ENCODE results near the gene GJC2.
"Not testable (repeated sequence)": the region's sequence is repeated elsewhere in the genome, so short reads cannot be mapped to it uniquely, and the experiment has no call there.

Gene GJC2

GRCh38 chr1:228170666-228171065 lies 20.9 kb downstream of the GJC2 start:
- DNase-seq (ENCODE audit: insufficient read length, low spot score) (no peak), FAIRE-seq (no peak)

DNA sequence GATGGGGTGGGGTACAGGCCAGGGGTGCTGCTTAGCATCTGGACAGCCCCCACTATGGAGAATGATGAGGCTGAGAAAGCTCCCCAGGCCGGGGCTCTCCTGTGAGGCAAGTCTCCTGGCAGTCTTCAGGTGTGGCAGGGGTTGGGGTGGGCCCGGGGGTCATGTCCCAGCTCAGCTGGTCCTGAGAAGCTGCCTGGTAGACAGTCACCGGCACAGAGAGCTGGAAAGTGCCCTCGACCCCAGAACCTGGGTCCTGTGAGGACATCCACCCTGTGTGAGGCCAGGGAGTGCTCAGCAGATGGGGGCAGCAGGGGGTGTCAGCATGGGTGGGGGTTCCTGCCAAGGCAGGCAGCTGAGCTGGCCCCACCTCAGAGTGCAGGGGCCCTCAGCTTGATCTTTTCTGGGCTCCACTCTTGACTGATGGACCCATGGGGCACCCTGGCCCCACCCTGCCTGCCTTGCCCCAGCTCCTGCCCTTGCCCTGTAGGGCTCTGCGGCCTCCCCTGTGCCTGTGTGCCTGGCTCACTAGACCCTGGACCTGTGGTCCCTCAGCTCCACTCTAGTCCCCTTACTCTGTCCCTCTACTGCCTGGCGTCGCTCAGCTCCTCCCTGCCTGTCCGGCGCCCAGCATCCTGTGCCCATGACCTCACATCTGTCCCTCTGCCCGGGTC lies 21.6 kb downstream of the GJC2 start:
- no peak for FAIRE-seq
- DNase-seq (ENCODE audit: insufficient read length, low spot score), result no peak

DNA sequence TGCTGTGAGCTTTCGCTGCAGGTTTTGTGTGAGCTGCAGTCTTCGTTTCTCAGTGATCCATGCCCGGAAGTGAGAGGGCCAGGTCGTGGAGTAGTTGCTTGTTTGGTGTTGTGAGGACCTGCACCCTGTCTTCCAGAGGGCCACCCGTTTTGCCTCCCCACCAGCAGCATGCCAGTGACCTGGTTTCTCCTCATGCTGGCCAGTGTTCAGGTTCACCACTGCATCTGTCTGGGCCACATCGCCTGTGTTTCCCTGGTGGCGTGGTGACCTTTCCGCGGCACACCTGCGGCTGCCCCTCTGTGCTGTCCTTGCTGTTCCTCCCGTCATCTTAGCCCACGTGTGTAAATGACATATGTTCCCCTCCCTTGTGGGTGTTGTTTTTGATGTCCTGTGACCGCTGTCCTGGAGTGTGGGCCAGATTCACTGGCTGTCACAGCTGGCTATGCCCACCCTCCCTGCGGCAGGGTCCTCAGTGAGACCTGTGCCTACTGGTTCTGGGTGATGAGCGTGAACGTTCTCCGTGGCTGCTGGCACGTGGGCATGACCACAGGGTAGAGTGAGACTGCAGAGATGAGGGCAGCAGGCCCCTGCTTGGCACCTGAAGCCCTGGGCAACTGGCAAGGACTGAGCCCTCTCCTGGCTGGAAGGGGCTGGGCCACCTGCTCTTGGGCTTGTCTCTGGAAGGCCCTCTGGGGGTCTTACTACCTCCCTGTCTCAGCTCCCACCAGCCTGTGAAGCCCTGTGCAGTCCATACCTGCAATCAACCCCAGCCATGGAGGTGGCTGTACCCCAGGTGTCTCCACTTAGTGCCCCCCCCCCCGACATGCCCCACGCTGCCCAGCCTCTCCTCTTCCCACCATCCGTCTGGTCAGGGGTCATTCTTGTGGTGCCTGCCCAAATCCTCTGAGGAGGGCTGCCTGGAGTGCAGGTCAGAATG lies 23.1 kb downstream of the GJC2 start:
- FAIRE-seq (no peak), DNase-seq (ENCODE audit: insufficient read length, low spot score) (no peak)

DNA sequence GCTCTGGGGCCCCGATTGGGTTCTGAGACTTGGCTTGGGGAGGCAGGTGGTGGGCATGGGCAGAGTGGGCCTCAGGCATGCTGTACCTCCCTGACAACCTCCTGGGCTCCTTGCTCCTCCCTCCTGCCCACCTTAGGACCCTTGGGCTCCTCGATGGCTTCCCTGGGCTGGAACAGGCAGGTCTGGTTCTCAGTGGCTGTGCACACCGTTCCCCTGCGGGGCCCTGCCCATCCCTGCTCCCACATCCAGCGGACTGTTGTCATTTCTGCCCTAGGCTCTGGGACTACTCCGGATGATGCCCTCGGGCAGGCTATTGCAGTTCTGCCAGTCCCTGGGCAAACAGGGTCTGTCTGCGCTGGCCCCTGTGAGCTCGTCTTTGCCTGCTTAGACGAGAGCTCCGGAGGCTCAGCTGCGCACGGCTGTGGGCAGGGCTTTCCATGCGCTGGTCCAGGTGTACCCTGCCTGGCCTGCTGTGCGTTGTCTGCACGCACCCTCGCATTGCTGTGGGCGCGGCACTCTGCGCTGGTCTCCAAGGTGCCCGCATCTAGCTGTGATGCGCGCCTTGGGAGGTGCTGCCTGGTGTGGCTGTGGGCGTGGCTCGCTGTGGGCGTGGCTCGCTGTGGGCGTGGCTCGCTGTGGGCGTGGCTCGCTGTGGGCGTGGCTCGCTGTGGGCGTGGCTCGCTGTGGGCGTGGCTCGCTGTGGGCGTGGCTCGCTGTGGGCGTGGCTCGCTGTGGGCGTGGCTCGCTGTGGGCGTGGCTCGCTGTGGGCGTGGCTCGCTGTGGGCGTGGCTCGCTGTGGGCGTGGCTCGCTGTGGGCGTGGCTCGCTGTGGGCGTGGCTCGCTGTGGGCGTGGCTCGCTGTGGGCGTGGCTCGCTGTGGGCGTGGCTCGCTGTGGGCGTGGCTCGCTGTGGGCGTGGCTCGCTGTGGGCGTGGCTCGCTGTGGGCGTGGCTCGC lies 24.1 kb downstream of the GJC2 start:
- FAIRE-seq, result peak; percentile 67

DNA sequence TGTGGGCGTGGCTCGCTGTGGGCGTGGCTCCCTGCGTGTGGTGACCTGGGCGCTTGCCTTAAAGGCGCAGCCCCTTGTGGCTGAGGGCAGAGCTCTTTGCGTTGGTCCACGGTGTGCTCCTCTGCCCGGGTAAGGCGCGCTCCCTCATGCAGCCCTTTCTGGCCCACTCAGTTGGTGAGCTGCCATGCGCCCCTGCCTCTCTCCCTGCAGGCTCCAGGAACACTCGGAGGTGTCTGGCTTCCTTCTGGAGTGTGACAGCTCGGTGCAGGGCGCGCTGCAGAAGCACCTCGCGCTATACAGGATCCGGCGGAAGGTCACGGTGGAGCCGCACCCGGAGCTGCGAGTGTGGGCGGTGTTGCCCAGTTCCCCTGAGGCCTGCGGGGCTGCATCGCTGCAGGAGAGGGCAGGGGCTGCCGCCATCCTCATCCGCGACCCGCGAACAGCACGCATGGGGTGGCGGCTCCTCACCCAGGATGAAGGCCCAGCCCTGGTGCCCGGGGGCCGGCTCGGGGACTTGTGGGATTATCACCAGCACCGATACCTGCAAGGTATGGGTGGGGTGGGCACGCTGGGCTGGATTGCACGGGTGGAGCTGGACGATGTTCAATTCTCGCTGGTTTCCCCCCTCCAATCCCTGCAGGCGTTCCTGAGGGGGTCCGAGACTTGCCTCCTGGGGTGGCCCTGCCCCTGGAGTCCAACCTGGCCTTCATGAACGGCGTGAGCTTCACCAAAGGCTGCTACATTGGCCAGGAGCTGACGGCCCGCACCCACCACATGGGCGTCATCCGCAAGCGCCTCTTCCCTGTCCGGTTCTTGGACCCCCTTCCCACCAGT lies 25.0 kb downstream of the GJC2 start:
- DNase-seq (ENCODE audit: insufficient read length, low spot score) (no peak), FAIRE-seq (no peak)

More for the DNA sequence above, 24.1 kb downstream of the GJC2 start:
- DNase-seq (ENCODE audit: insufficient read length, low spot score), result not testable (repeated sequence)

DNA sequence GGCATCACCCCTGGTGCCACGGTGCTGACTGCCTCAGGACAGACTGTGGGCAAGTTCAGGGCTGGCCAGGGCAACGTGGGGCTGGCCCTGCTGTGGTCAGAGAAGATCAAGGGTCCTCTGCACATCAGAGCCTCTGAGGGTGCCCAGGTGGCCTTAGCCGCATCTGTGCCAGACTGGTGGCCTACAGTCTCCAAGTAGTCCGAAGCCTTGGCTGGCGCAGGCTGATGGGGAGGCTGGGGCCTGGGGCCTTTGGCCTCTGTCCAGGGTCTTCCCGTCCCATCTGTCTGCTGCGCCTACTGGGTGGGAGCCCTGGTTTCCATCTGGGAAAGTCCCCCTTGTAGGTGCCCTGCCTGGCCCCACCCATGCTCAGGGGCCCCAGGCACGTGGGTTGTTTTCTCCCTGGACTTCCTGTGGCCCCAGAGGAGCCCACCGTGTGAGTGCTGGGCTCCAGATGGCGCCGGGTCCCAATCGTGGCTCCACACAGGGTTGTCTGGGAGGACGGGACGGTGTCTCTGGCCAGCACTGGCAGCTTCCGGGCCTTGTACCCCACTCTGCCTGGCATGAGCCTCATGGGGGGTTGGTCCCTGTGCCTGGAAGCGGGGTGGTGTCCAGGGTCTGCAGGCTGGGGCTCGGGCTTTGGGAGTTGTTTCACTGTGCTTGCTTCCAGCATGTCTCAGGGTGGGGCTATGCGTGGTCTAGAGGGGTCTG lies 25.7 kb downstream of the GJC2 start:
- DNase-seq (ENCODE audit: insufficient read length, low spot score) (no peak), FAIRE-seq (no peak)

- DNase-seq (ENCODE audit: insufficient read length, low spot score) (no peak), FAIRE-seq (no peak)
Observed at GRCh38 chr1:228176024-228176395, 26.3 kb downstream of the GJC2 start.

GRCh38 chr1:228176461-228177182 lies 26.9 kb downstream of the GJC2 start:
- FAIRE-seq (no peak), DNase-seq (ENCODE audit: insufficient read length, low spot score) (no peak)

DNA sequence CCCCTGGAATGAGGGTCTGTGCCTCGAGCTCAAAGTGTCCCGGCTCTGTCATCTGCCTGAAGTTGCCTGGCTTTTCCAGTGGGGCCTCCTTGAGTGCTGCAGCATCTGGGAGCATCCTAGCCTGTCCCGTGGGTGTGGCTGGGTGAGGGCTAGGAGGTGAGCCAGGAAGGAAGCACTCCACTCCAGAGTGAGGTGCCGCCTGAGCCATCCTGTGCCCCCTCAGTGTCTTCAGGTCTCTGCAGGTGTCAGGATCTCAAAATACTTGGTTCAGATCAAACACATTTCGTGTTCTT lies 27.4 kb downstream of the GJC2 start:
- DNase-seq (ENCODE audit: insufficient read length, low spot score) (no peak), FAIRE-seq (no peak)

GRCh38 chr1:228177721-228178710 lies 28.3 kb downstream of the GJC2 start:
- DNase-seq (ENCODE audit: insufficient read length, low spot score) (no peak), FAIRE-seq (no peak)

- DNase-seq (ENCODE audit: insufficient read length, low spot score), result no peak
- FAIRE-seq, result no peak
Observed at GRCh38 chr1:228178737-228179684, 29.3 kb downstream of the GJC2 start.

DNA sequence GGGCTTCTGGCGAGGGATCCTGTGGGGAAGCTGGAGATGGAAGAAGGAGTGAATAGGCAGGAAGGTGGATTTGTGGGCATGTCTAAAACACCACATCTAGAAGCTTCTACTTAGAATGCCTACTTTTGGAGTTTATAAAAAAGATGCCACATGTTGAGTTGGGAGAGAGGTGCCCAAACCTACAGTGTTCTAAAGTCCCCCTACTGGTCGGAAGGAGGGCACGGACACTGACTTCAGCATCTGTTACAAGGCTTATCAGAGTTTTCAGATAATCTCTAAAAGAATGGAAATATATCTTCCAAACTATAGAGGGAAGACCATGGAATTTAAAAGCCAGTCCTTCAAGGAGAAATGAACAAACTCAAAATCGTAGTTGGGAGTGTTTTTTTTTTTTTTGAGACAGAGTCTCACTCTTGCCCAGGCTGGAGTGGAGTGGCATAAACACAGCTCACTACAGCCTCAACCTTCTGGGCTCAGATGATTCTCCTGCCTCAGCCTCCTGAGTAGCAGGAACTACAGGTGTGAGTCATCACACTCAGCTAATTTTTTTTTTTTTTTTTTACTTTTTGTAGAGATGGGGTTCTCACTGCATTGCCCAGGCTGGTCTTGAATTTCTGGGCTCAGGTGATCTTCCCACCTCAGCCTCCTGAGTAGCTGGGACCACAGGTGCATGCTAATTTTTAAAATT lies 30.7 kb downstream of the GJC2 start:
- DNase-seq (ENCODE audit: insufficient read length, low spot score), result no peak

GRCh38 chr1:228180959-228181644 lies 31.4 kb downstream of the GJC2 start:
- DNase-seq (ENCODE audit: insufficient read length, low spot score), result no peak
- FAIRE-seq, result no peak

More for the DNA sequence above, 30.7 kb downstream of the GJC2 start:
- FAIRE-seq, result no peak

- FAIRE-seq (no peak), DNase-seq (ENCODE audit: insufficient read length, low spot score) (no peak)
Observed at GRCh38 chr1:228181645-228182034, 31.9 kb downstream of the GJC2 start.

GRCh38 chr1:228182296-228183030 lies 32.7 kb downstream of the GJC2 start:
- no peak for DNase-seq (ENCODE audit: insufficient read length, low spot score)
- FAIRE-seq, result no peak
